ENCODE data around the gene TGOLN2. TPM values are rescaled to one million over a fixed set of nuclear protein-coding genes. Genes with fewer than 3 reads are reported as not detected.
A peak's percentile ranks its signal among the peaks of the same experiment; 100 is the strongest.

Gene TGOLN2
- polyA plus RNA-seq, 1 donor from 2014 or later, result 86.7 TPM

- no peaks in the 10 kb centered on the region for H3K36me3 Mint-ChIP-seq
- no peak overlapping the region for H3K27ac Mint-ChIP-seq
- no peaks in the 10 kb centered on the region for H3K9me3 Mint-ChIP-seq
- H3K4me1 Mint-ChIP-seq, result peaks cover 2 to 9% (median 5%) of the 10 kb centered on the region in 3 donors
- H3K4me3 Mint-ChIP-seq, result no peak overlapping the region
- peaks cover 8% of the 10 kb centered on the region for H3K27me3 Mint-ChIP-seq
Measured at GRCh38 chr2:85303780-85304531, 23.8 kb downstream of the TGOLN2 start.

DNA sequence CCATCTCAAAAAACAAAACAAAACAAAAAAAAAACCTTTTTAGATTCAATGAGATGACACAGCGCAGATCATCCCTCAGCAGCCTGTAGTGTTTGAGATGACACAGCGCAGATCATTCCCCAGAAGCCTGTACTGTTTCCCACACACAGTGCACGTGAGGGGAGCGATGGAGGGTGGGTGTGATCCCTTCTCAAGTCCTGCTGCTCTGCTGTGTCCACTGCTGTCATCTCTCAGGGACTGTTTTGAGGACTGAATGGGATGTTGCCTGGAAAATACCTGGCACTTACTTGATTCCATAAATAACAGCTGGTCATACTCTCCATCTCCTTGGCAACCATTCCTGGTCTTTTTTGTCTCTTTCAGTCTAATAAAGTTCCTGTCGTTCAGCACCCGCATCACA lies 25.7 kb downstream of the TGOLN2 start:
- peaks cover 11% of the 10 kb centered on the region for H3K27me3 Mint-ChIP-seq

GRCh38 chr2:85291425-85292023 lies 36.3 kb downstream of the TGOLN2 start:
- no peaks in the 10 kb centered on the region for H3K36me3 Mint-ChIP-seq
- H3K27me3 Mint-ChIP-seq, result peaks cover 2% of the 10 kb centered on the region
- H3K27ac Mint-ChIP-seq, result peak overlapping the region; percentile 9 to 93 (median 80)
- no peaks in the 10 kb centered on the region for H3K9me3 Mint-ChIP-seq
- H3K4me1 Mint-ChIP-seq, result peaks cover 3 to 11% (median 10%) of the 10 kb centered on the region in 3 donors
- H3K4me3 Mint-ChIP-seq, result peak overlapping the region in 3 of 4 donors; percentile 17 to 44 (median 38)

More for the DNA sequence above, 25.7 kb downstream of the TGOLN2 start:
- no peak overlapping the region for H3K27ac Mint-ChIP-seq
- no peaks in the 10 kb centered on the region for H3K9me3 Mint-ChIP-seq
- peaks cover 0 to 4% (median 2%) of the 10 kb centered on the region in 3 donors for H3K4me1 Mint-ChIP-seq
- H3K36me3 Mint-ChIP-seq, result no peaks in the 10 kb centered on the region
- no peak overlapping the region for H3K4me3 Mint-ChIP-seq

DNA sequence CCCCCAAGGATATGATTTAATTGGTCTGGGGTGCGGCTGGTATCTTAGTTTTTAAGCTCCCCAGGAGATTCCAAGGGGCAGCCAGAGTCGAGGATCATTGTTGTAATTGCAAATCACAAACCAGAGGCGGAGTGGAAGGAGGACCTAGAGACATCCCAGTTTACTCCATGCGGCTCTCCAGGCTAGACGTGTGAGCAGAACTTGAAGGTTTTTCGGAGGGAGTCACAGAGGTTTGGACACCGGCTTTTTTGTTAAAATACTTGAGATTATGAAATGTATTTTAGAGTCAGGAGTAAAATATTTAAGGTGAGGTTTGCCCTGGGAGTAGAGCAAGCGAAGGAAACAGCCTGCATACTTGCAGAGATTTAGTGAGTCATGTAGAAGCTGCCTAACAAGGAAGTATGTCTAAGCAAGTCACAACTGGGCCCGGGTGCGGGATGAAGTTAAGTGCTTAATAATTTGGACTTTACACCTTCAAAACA lies 39.5 kb downstream of the TGOLN2 start:
- H3K36me3 Mint-ChIP-seq, result no peaks in the 10 kb centered on the region
- peaks cover 3 to 11% (median 10%) of the 10 kb centered on the region in 3 donors for H3K4me1 Mint-ChIP-seq
- no peak overlapping the region for H3K27ac Mint-ChIP-seq
- no peaks in the 10 kb centered on the region for H3K27me3 Mint-ChIP-seq
- no peak overlapping the region for H3K4me3 Mint-ChIP-seq
- no peaks in the 10 kb centered on the region for H3K9me3 Mint-ChIP-seq

DNA sequence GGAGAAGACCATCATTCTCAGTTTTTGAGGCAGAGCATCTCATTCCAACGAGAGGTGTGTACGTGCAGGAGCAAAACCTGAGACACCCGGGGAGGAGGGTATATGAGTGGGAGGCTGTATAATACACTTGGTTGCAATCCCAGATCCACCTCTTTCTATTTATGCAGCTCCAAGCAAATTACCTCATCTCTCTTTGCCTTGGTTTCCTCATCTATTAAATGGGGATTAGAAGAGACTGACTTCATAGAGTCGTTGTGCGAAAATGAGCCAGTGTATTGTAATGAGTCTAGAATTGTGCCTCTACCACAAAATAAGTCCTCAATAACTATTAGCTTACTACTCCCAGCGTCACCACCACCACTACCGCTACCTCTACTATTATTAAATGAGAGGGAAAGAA lies 40.1 kb downstream of the TGOLN2 start:
- no peaks in the 10 kb centered on the region for H3K36me3 Mint-ChIP-seq
- no peak overlapping the region for H3K27ac Mint-ChIP-seq
- H3K27me3 Mint-ChIP-seq, result no peaks in the 10 kb centered on the region
- H3K9me3 Mint-ChIP-seq, result no peaks in the 10 kb centered on the region
- no peak overlapping the region for H3K4me3 Mint-ChIP-seq
- peaks cover 3 to 11% (median 10%) of the 10 kb centered on the region in 3 donors for H3K4me1 Mint-ChIP-seq

GRCh38 chr2:85286918-85287317 lies 40.9 kb downstream of the TGOLN2 start:
- Mint-ChIP-seq H3K36me3 (no peaks in the 10 kb centered on the region), H3K9me3 (no peaks in the 10 kb centered on the region), H3K27ac (no peak overlapping the region), H3K27me3 (no peaks in the 10 kb centered on the region), H3K4me1 (peaks cover 3 to 11% (median 10%) of the 10 kb centered on the region in 3 donors), H3K4me3 (peak overlapping the region in 1 of 4 donors; percentile 35)

- Mint-ChIP-seq H3K27ac (no peak overlapping the region), H3K36me3 (peaks cover 3% of the 10 kb centered on the region), H3K4me1 (peaks cover 0 to 2% (median under 1%) of the 10 kb centered on the region in 3 donors), H3K4me3 (no peak overlapping the region), H3K9me3 (no peaks in the 10 kb centered on the region), H3K27me3 (peaks cover 4% of the 10 kb centered on the region)
Measured at GRCh38 chr2:85283641-85284040, 44.1 kb downstream of the TGOLN2 start.

DNA sequence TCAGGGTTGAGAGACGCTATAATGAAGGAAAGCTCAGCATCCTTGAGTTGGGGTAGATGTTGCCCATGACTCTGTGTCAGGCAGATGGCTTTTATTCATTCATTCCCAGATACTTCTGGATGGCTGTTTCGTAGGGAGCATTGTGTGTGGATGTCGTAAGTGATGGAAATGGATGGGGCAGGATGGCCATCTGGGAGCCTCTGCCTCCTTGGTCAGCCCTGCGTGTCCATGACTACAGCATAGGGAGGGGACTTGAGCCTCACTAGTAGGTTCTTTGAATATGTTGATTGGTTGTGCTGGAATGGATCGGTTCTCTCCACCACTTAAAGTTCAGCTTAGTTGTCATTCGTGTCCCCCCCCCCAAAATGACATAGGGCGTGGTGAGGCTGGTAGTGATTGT lies 44.9 kb downstream of the TGOLN2 start:
- H3K27ac Mint-ChIP-seq, result no peak overlapping the region

GRCh38 chr2:85281553-85281952 lies 46.2 kb downstream of the TGOLN2 start:
- peaks cover 0 to 4% (median 2%) of the 10 kb centered on the region in 3 donors for H3K4me1 Mint-ChIP-seq
- H3K27me3 Mint-ChIP-seq, result peaks cover 8% of the 10 kb centered on the region
- H3K36me3 Mint-ChIP-seq, result peaks cover 3% of the 10 kb centered on the region
- peak overlapping the region in 1 of 3 donors; percentile 31 for H3K27ac Mint-ChIP-seq
- peak overlapping the region in 1 of 4 donors; percentile 9 for H3K4me3 Mint-ChIP-seq
- no peaks in the 10 kb centered on the region for H3K9me3 Mint-ChIP-seq

More for the DNA sequence above, 44.9 kb downstream of the TGOLN2 start:
- peaks cover 4% of the 10 kb centered on the region for H3K27me3 Mint-ChIP-seq
- H3K36me3 Mint-ChIP-seq, result peaks cover 3% of the 10 kb centered on the region
- no peaks in the 10 kb centered on the region for H3K9me3 Mint-ChIP-seq
- no peak overlapping the region for H3K4me3 Mint-ChIP-seq
- H3K4me1 Mint-ChIP-seq, result peaks cover 0 to 5% (median 4%) of the 10 kb centered on the region in 3 donors

- peaks cover 0 to 4% (median 2%) of the 10 kb centered on the region in 3 donors for H3K4me1 Mint-ChIP-seq
- no peaks in the 10 kb centered on the region for H3K9me3 Mint-ChIP-seq
- H3K36me3 Mint-ChIP-seq, result peaks cover 3% of the 10 kb centered on the region
- H3K27me3 Mint-ChIP-seq, result peaks cover 9% of the 10 kb centered on the region
- no peak overlapping the region for H3K4me3 Mint-ChIP-seq
- H3K27ac Mint-ChIP-seq, result no peak overlapping the region
Measured at GRCh38 chr2:85278361-85278760, 49.4 kb downstream of the TGOLN2 start.

DNA sequence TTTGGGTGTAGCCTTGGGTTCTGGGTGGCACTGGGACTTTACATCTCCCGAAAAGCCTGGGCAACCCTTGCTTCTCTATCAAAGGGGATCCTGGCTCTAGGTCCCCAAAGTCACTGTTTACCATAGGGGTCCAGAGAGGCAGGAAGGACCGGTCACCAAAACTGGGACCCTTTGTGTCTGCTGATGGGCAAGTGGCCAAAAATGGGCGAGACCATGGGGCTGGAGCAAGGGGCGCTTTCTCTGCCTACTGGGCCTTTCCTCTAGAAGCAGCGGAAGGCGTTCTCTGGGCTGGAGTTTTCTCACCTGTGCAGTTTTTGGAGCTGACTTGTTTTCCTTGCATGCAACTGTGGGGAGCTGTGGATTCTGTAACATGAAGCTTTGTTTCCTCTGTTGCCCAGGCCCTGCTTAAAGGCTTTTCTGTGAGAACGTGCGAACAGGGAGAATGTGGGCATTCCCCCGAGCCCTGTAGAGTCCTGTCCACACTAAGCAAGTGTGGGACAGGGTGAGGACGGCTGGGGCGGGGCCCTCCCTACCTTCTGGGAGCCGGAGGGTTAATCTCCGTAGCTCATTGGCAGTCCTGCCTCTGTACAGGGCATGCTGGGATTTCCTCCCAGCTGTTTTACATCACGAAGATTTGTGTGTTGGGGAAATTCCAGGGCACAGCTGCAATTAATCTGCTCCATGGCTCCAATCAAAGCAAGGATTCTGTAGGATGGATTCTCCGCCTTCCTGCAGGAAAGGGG lies 50.2 kb downstream of the TGOLN2 start:
- H3K4me3 Mint-ChIP-seq, result no peak overlapping the region
- no peak overlapping the region for H3K27ac Mint-ChIP-seq
- peaks cover 14% of the 10 kb centered on the region for H3K27me3 Mint-ChIP-seq
- H3K9me3 Mint-ChIP-seq, result no peaks in the 10 kb centered on the region
- H3K4me1 Mint-ChIP-seq, result peaks cover 0 to 4% (median 2%) of the 10 kb centered on the region in 3 donors
- peaks cover 3% of the 10 kb centered on the region for H3K36me3 Mint-ChIP-seq

- H3K4me3 Mint-ChIP-seq, result peak overlapping the region in 1 of 4 donors; percentile 48
- H3K4me1 Mint-ChIP-seq, result peaks cover 0 to 4% (median 2%) of the 10 kb centered on the region in 3 donors
- no peaks in the 10 kb centered on the region for H3K9me3 Mint-ChIP-seq
- H3K36me3 Mint-ChIP-seq, result peaks cover 3% of the 10 kb centered on the region
- peaks cover 22% of the 10 kb centered on the region for H3K27me3 Mint-ChIP-seq
- H3K27ac Mint-ChIP-seq, result no peak overlapping the region
Measured at GRCh38 chr2:85276571-85277118, 51.1 kb downstream of the TGOLN2 start.

DNA sequence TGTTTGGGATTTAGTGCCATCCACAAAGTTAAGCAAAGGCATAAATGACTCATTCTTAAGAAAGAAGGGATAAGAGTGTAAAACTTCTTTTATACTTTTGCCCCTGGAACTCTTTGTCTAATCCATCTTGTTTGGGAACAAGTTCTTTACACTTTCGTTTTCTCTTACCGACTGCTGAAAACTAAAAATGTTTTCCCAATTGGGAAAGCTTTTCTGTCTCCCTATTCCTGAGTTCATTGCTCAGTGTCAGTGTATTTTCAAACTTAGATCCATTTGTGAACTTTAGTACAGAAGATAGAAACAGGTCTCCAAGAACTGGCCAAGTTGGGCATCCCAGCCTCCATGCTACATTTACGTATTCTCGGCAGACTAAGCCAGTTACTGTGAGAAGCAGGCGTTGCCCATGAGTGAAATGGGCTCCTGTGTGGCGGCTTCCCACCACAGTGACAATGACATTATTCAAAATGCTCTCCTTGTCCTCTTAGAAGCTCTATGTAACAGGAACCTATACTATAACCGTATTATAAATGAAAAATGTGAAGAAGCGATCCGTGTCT lies 51.7 kb downstream of the TGOLN2 start:
- Mint-ChIP-seq H3K4me3 (no peak overlapping the region), H3K4me1 (peaks cover 0 to 4% (median 2%) of the 10 kb centered on the region in 3 donors), H3K27me3 (peaks cover 22% of the 10 kb centered on the region), H3K9me3 (no peaks in the 10 kb centered on the region), H3K36me3 (peaks cover 3% of the 10 kb centered on the region), H3K27ac (peak overlapping the region in 1 of 3 donors; percentile 21)

Data from IgD-negative memory B cell (primary cell).